Endometrium (tissue), 2 donors: ENCODE results near the gene MKKS.

Experiments used
- FAIRE-seq: peaks from 2 replicates; lab custom pipeline; 2012; peaks lifted over from hg19 to GRCh38; lab: Jason Lieb, UNC
- donor health status: control.
- donor health status: control.

The MKKS gene

DNA sequence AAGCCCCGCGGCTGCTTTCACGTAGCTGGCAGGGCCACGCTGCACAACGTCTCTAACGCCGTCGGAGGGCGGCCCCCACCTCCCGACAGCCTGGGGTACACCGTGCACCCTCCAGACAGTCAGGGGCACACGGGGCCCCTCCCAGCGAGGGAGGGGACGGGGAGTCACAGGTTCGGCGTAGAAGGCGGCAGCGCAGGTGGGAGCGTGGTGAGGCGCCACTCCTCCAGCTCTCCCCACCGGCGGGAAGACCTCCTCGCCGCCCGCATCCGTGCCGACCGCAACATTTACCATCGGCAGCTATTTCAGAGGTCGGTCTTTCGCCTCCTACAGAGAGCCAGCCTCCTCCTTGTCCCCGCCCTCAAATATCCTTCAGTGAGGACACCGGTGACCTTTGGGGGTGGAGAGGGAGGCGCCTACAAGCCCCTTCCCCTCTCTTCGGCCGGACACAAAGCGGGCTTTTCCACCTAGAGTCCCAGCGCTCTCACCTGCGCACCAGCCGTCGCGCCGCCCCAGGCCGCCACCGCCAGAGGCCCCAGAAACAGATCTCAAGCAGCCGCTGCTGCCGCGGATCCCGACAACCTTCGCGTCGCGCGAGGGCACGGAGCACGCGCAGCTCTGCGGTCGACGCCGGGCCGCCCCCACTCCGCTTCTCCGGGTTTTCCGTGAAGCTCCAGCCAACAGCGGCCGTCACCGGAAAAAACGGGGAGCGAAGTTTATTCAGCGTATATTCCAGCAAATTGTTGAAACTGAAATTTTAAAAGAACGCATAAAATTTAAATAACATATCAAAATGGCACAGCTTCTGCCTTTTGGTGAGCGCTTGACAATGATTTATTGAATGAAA lies at the start of gene MKKS:
Gene MKKS, minus strand, starts transcription at position 600 of the 844 bp plus-strand sequence. CDS start 20,708 bp downstream, outside the sequence.
- no peak for FAIRE-seq

DNA sequence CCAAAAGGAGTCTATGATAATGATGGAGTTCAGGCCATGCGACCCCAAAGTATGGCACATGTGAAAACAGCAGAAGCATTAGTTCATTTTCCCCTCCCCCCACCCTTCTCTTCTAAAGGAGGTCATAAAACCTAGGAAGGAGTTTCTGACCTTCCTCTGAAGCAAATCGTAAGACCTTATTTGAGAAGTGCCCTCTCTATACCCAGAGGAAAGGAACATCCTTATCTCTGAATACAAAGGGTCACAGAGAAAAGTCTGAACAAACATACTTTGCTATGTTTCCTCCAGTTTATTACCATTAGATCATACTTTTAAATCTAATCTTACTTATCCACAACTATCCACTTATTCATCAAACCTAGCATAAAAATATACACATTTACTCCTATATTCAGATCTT lies 49.7 kb upstream of the MKKS start:
- no peak for FAIRE-seq

- FAIRE-seq, result no peak
Measured at GRCh38 chr20:10481676-10482075, 47.7 kb upstream of the MKKS start.

- no peak for FAIRE-seq
Measured at GRCh38 chr20:10478930-10479329, 44.9 kb upstream of the MKKS start.

GRCh38 chr20:10478205-10478604 lies 44.2 kb upstream of the MKKS start:
- FAIRE-seq, result no peak

DNA sequence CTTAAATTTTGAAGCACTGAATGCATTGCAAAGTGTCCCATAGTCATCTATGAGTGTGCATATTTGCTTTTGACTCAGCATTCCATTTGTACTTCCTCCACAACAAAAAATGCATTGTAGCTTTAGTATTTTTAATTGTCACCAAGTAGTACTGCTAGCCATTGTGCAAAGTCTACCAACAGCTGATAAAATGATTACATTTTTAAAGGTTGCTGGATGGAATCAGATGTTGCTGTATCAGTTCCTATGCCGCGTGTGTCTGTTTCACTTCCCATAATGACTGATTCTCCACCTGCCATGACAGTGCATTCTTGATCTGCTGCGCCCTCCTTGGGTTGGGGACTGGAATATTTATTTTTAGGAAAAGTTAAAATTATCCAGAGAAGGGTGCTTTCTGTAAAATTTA lies 42.3 kb upstream of the MKKS start:
- FAIRE-seq, result no peak

DNA sequence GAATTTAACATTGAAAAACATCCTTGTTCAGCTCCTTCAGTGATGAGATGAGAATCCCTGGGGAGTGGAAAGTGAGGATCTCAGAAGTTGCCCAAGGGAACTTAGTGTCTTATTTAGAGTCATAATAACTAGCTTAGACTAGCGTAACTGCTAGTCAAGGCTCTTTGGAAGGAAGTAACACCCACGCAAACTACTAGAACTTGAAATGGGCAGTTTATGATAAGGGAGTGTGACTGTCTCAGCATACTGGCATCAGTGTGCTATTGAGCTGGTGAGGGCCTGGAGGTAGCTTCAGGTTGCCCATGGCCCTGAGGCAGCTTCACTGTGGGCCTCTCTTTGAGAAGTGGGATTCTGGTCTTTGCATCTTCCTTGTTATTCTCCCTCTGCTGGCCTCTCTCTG lies 41.2 kb upstream of the MKKS start:
- no peak for FAIRE-seq

- FAIRE-seq, result no peak
Measured at GRCh38 chr20:10474606-10475184, 40.7 kb upstream of the MKKS start.

GRCh38 chr20:10472871-10473270 lies 38.8 kb upstream of the MKKS start:
- peak; percentile 93 for FAIRE-seq

- no peak for FAIRE-seq
Measured at GRCh38 chr20:10470276-10470675, 36.3 kb upstream of the MKKS start.

DNA sequence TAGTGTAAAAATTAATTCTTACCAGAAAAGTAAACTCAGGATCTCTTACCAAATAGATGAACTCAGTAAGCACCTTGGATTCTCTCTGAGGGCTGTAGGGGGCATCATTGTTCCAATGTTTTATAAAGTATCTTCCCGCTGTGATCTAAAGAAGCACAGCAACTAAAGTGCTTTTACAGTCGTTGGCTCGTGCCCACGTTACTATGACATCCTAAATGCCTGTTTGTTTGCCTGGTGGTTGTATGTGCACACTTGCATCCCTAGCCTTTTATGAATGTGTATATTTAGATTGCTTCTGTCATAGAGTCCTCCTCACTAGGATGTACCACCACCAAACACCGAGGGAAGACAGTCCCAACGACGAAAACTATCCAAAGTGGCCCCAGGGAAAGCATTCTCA lies 35.6 kb upstream of the MKKS start:
- no peak for FAIRE-seq

DNA sequence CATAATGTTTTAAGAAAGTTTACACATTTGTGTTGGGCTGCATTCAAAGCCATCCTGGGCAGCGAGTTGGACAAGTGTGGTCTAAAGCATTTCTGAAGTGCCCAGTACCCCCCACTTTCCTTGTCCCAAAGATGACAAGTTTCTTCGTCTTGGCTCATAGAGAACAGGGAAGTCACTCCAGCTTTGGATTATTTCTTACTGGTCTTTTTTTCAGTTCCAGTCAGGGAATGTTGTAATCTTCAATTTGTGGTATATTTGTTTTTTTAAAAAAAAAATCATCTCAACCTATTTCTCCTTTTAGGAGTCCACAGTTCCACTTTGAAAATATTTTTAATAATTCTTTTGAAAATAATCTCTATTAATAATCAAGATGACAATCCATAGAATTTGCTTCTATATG lies 35.0 kb upstream of the MKKS start:
- FAIRE-seq, result no peak

DNA sequence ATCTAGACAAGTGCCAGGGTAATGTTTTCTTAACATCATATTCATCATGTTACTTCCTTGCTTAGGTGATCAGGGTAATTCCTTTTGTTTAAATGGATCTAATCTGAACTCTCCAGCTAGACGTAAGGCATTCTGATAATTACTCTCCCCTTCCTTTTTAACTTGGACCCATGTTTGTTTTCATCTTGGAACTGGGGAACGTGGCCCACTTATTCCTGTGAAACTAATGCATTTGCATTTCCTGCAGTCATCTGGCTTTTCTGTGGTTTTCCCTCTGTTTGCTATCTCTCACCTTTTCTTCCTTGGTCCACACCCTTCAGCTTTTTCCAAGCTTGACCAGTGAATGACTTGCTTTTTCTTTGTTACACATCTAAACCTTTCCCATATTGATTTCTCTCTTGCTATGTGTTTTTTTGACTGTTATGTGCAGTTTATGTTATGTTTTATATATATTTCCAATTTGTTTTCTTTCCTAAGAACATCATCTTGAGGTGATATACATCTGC lies 34.4 kb upstream of the MKKS start:
- no peak for FAIRE-seq

GRCh38 chr20:10467681-10468339 lies 33.8 kb upstream of the MKKS start:
- FAIRE-seq, result peak; percentile 64

DNA sequence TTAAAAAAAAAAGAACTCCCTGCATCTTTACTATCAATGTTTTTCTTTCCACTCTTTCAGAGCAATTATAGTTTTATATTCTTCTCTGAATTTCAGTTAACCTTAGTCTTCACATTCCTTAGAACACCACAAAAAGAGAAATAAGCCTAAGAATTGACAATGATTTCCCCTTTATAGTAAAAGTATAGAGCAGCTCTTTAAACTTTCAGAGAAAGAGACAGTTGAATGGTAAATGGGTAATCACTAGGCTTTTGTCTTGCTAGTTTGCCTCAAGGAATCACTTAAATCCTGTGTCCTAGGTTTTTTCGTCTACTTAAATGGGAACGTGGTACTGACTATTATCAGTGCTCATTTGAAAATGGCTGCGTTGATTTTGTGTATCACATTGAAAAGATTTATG lies 32.8 kb upstream of the MKKS start:
- FAIRE-seq, result no peak

DNA sequence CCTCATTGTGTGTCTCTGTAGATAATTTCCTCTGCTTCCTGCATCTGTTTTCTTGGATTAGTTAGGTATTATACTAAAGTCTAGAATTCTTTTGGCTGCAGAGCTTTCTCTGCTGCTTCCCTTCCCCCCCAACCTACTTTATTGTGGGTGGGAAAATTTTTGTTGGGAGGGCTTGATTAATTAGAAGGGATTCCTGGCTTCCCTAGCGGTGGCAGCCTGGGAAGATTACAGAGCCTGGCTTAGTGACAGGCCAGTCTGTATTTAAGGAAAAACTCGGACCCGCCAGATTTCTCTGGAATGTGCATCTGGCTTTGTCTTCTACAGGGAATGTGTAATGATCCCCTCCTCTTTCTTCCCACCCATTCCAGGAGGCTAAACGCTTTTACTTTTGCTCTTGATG lies 32.3 kb upstream of the MKKS start:
- peak; percentile 64 for FAIRE-seq

GRCh38 chr20:10465135-10465534 lies 31.1 kb upstream of the MKKS start:
- FAIRE-seq, result peak; percentile 77

DNA sequence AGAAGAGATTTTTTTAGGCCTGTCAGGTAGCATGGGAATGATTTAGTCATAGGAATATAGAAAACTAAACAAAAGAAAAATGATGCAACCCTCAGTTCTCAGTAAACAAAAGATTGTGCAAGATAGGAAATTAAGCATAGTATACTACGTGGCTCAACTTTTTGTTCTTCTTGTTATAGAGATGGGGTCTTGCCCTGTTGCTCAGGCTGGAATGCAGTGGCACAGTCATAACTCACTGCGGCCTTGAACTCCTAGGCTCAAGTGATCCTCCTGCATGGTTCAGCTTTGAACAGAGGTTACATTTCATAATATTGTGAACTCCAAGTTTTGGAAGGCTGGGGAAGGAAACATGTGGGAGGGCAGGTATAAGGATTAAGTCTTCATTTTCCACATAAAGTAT lies 29.6 kb upstream of the MKKS start:
- FAIRE-seq, result no peak

GRCh38 chr20:10462516-10462915 lies 28.5 kb upstream of the MKKS start:
- no peak for FAIRE-seq

DNA sequence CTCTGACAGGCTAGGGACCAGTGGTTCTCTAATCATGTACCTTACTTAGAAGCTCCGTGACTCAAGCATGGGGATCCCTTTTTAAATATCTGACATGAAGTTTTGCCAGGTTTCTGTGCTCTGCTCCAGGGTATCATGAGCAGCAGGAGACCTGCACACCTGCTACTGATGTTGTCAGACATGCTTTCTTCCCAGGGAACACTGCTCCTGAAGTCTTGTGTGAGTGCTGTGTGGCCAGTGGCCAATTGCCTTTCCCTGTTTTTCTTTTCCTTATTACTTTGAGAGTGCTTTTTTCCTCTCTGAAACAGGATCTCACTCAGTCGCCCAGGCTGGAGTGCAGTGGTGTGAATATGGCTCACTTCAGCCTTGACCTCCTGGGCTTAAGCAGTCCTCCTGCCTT lies 27.5 kb upstream of the MKKS start:
- no peak for FAIRE-seq

- no peak for FAIRE-seq
Measured at GRCh38 chr20:10454151-10454750, 20.2 kb upstream of the MKKS start.

DNA sequence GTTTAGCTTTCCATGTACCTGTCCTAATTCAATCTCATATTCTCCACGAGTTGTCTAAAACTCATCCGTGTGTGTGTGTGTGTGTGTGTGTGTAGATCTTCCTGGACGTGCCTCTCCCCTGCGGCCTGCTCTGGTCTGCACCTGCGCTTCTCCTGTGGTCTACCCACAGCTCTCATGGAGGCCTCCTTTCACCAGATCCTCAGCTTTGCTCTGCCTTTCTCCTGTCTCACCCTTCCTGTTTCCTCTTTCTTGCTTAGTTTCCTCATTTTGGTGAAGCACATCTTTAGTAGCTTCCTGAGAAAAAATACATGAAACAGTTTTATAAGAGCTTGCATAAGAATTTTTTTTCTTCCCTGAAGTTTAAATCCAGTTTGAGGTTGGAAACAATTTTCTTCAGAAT lies 19.2 kb upstream of the MKKS start:
- FAIRE-seq, result no peak

- no peak for FAIRE-seq
Measured at GRCh38 chr20:10449270-10449669, 15.2 kb upstream of the MKKS start.
